ENCODE data around the gene HTRA3. TPM values are rescaled to one million over a fixed set of nuclear protein-coding genes. Genes with fewer than 3 reads are reported as not detected.

HTRA3 gene
- total RNA-seq, 1 experiment from 2014 or later = 2.3 TPM

GRCh38 chr4:8345946-8346814 lies 76.6 kb downstream of the HTRA3 start (continued):
- TF ChIP-seq ZNF532 (CRISPR knock-in tag; IDR thresholded peaks at IDR 0.05; ENCODE audit: borderline replicate concordance) (no peak), TEAD1 (CRISPR knock-in tag; IDR thresholded peaks at IDR 0.05) (no peak), CBFB (CRISPR knock-in tag; IDR thresholded peaks at IDR 0.05; ENCODE audit: low read depth) (no peak), OVOL2 (CRISPR knock-in tag; IDR thresholded peaks at IDR 0.05; ENCODE audit: borderline replicate concordance) (no peak), ZNF512 (CRISPR knock-in tag; IDR thresholded peaks at IDR 0.05; ENCODE audit: borderline replicate concordance) (no peak), CTCF (IDR thresholded peaks at IDR 0.05) (no peak), FOXP1 (CRISPR knock-in tag; IDR thresholded peaks at IDR 0.05; ENCODE audit: borderline replicate concordance) (no peak), FOXK1 (CRISPR knock-in tag; IDR thresholded peaks at IDR 0.05) (no peak), HMGA2 (CRISPR knock-in tag; IDR thresholded peaks at IDR 0.05) (no peak)

- H3K27ac Mint-ChIP-seq = no peak overlapping the region
- no peak for TF ChIP-seq ZNF423 (CRISPR knock-in tag; IDR thresholded peaks at IDR 0.05)
- no peak for TF ChIP-seq MXD4 (CRISPR knock-in tag; IDR thresholded peaks at IDR 0.05; ENCODE audit: borderline replicate concordance)
- no peak for TF ChIP-seq ETV6 (CRISPR knock-in tag; IDR thresholded peaks at IDR 0.05)
- TF ChIP-seq NFE2L1 (CRISPR knock-in tag; IDR thresholded peaks at IDR 0.05) = no peak
- TF ChIP-seq ZBTB21 (CRISPR knock-in tag; IDR thresholded peaks at IDR 0.05; ENCODE audit: borderline replicate concordance) = no peak
- no peak for TF ChIP-seq ZNF232 (CRISPR knock-in tag; IDR thresholded peaks at IDR 0.05)
- no peak for TF ChIP-seq SOX15 (CRISPR knock-in tag; IDR thresholded peaks at IDR 0.05)
- TF ChIP-seq STAT6 (CRISPR knock-in tag; conservative IDR thresholded peaks at IDR 0.05; ENCODE audit: low read depth) = no peak
- no peak for TF ChIP-seq ZBTB43 (CRISPR knock-in tag; IDR thresholded peaks at IDR 0.05)
- TF ChIP-seq ZNF671 (CRISPR knock-in tag; IDR thresholded peaks at IDR 0.05) = no peak
- no peak for TF ChIP-seq ZNF281 (CRISPR knock-in tag; IDR thresholded peaks at IDR 0.05)
- no peak overlapping the region for H3K4me3 Mint-ChIP-seq
- peaks cover 21% of the 10 kb centered on the region for H3K4me1 Mint-ChIP-seq
- DNase-seq (ENCODE audit: low spot score) = no peak
- no peak for ATAC-seq
- ChIA-PET CTCF (interaction anchor here (0.9 to 1.2 kb wide), 3 partner anchors 27 to 82 kb away, joined by 3 read pairs; no protein-coding TSS in a partner anchor), POLR2A (no interaction called here)
- peaks cover 7% of the 10 kb centered on the region for H3K27me3 Mint-ChIP-seq (ENCODE audit: low read depth)
- no peaks in the 10 kb centered on the region for H3K36me3 Mint-ChIP-seq
- H3K9me3 Mint-ChIP-seq = no peaks in the 10 kb centered on the region
Measured at GRCh38 chr4:8346838-8347605, 77.5 kb downstream of the HTRA3 start.
